GM12801 (cell line): ENCODE measurements around the gene RFXANK.

Experiments
- CTCF ChIP-seq: IDR thresholded peaks from one replicate; pipeline ENCODE4 v1.5.1; 2011; ENCODE audit warnings: control low read depth; ENCODE audit not compliant: insufficient read length; ENCODE audit errors: extremely low read depth

The RFXANK gene

GRCh38 chr19:19250196-19250801, 58.2 kb downstream of the RFXANK start:
- TF ChIP-seq CTCF: no peak
